HCT116 (cell line): ENCODE data around the gene ALDOC.

Experiments used
- EZH2 ChIP-seq: fragments of 200-600 bp; sonication (generic); IDR thresholded peaks from 2 replicates; pipeline ENCODE4 v1.6.1; 2017; ENCODE audit warnings: antibody characterized with exemption, mixed run types
- REST ChIP-seq: IDR thresholded peaks from 2 replicates; pipeline ENCODE4 v1.6.1; 2012; ENCODE audit warnings: low read depth
- ZBTB33 ChIP-seq: IDR thresholded peaks from 2 replicates; pipeline ENCODE4 v1.6.1; 2011; ENCODE audit warnings: mild to moderate bottlenecking, low read length, moderate library complexity; ENCODE audit not compliant: insufficient replicate concordance; ENCODE audit errors: extremely low read depth

- no peak for TF ChIP-seq REST
- TF ChIP-seq ZBTB33, result no peak
- TF ChIP-seq EZH2, result no peak
These were observed 41.8 kb downstream of the ALDOC start for GRCh38 chr17:28534740-28535375.
